ENCODE data around the gene GPR6.

GPR6 gene

DNA sequence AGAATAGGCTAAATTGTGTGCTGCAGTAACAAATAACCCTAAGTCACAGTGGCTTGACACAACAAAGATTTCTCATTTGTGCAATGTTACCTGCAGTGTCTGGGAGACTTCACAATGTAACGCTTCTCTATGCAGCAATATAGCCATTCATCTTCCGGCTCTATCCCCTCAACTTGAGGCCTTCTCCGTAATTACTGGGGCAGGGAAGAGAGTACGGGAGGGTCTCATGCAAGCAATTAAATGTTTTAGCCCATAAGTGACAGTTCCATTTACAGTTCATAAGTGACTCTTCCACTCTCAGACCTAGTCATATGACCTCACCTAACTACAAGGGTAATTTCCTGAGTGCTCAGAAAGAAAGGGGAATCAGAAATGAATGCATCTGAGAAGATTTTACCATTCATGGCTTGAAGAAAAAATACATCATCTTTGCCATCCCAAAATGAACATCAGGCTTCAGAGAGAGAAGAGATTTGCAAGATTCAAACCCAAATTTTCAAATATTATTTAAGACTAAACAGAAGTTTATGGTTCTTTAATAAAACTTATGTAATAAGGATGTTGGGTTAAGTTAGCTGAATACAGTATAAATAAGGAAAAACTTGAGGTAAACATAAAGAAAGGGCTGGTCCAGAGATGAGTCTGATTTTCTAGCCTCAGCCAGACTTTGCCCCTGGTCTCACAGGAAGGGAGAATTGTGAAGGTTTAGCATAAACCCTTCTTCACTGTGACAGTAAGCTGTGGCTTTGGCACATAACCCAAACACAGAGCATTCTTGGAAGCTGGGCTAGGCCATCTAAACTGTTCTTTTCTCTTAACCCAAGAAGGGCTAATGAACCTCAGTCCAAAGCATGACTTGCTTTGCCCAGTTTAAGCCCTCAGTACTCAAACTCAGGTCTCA is 13.3 kb downstream of the GPR6 start:
- CTCF ChIA-PET = no interaction called here
- POLR2A ChIA-PET = interaction anchor here (0.8 kb wide), 1 partner anchor 533 kb away, joined by 5 read pairs; no protein-coding TSS in a partner anchor
- no peak for TF ChIP-seq CTCF (IDR thresholded peaks at IDR 0.05; ENCODE audit: control extremely low read depth, extremely low read depth, low read depth, missing control alignments)
- no peak for DNase-seq (ENCODE audit: extremely low spot score)

- DNase-seq (ENCODE audit: extremely low spot score) = no peak
- ChIA-PET POLR2A (no interaction called here), CTCF (no interaction called here)
- no peak for TF ChIP-seq CTCF (IDR thresholded peaks at IDR 0.05; ENCODE audit: control extremely low read depth, extremely low read depth, low read depth, missing control alignments)
Observed at GRCh38 chr6:109998159-109998785, 20.2 kb downstream of the GPR6 start.

GRCh38 chr6:109999740-110000139 is 21.6 kb downstream of the GPR6 start:
- no peak for TF ChIP-seq CTCF (IDR thresholded peaks at IDR 0.05; ENCODE audit: control extremely low read depth, extremely low read depth, low read depth, missing control alignments)
- POLR2A ChIA-PET = no interaction called here
- CTCF ChIA-PET = no interaction called here
- no peak for DNase-seq (ENCODE audit: extremely low spot score)

DNA sequence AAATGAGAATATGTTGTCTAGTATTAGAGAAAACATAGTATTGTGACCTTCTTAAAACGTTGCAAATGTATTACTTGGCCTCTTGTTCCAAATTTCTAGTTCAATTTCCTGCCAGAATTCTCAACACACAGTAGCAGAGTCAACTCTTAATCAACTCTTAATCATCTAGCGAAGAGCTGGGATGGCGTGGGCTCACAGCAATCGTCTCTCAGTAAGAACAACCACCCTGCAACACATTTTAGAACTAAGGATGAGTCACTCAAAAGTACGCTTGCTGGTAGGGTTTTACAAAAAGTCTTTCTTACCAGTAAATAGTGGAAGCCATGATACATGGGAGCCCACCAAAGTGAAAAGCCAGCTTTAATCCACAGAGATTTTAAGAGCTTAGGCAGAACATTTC is 24.6 kb downstream of the GPR6 start:
- POLR2A ChIA-PET = no interaction called here
- CTCF ChIA-PET = interaction anchor here (1.1 to 2.2 kb wide), 3 partner anchors 15 to 37 kb away, joined by 3 to 8 read pairs (median 3); no protein-coding TSS in a partner anchor
- TF ChIP-seq CTCF (IDR thresholded peaks at IDR 0.05; ENCODE audit: control extremely low read depth, extremely low read depth, low read depth, missing control alignments) = no peak
- DNase-seq (ENCODE audit: extremely low spot score) = no peak

DNA sequence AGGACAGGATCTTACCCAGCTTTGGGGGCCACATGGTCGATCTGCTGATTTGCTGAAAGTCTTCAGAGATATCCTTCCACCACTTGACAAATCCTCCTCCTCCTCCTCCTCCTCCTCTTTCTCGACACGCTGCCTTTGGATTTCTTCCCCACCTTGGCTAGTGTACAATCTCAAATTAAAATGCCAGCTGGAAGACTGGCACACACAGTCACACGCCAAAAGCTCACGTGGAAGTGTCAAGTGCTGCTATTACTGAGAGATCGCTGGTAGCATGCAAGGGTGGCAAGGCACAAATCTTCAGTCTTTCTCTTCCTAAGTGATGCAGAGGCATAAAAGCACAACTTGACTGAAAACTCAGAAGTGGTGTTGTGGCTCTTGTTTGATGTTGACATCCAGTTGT is 35.3 kb downstream of the GPR6 start:
- CTCF ChIA-PET = no interaction called here
- TF ChIP-seq CTCF (IDR thresholded peaks at IDR 0.05; ENCODE audit: control extremely low read depth, extremely low read depth, low read depth, missing control alignments) = no peak
- no peak for DNase-seq (ENCODE audit: extremely low spot score)
- POLR2A ChIA-PET = no interaction called here

DNA sequence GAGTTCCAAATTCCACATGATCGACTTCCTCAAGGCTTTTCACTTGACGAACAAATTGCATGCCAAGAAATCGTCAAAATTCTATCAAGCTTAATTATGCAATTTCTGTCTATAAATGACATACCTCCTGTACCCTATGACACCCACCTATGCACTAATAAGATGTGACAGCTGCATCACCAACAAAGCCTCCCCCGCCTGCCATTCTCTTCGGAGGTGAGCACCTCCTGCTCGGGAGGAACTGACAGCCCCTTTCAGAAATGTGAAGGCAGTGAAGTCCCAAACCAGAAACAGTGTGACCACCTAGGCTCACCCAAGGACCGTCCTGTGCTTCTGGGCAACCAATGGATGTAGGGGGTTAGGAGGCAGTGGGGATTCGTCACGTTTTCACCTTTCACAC is 37.1 kb downstream of the GPR6 start:
- no peak for DNase-seq (ENCODE audit: extremely low spot score)
- no peak for TF ChIP-seq CTCF (IDR thresholded peaks at IDR 0.05; ENCODE audit: control extremely low read depth, extremely low read depth, low read depth, missing control alignments)
- ChIA-PET POLR2A (no interaction called here), CTCF (interaction anchor here (0.9 to 2.8 kb wide), 2 partner anchors 10 to 24 kb away, joined by 3 to 16 read pairs; no protein-coding TSS in a partner anchor)
